Measurements from ENCODE around the gene FAM114A1.
A peak's percentile ranks its signal among the peaks of the same experiment; 100 is the strongest.

FAM114A1 gene

GRCh38 chr4:38860788-38861424, 6.7 kb upstream of the FAM114A1 start (continued):
- TF ChIP-seq PRDM10 (tag by site-specific recombination; IDR thresholded peaks at IDR 0.05) (peak; percentile 74), ZFP69B (tag by site-specific recombination; IDR thresholded peaks at IDR 0.05) (no peak), ZBTB7A (tag by site-specific recombination; IDR thresholded peaks at IDR 0.05; ENCODE audit: low read depth) (no peak)

- CTCF ChIA-PET = interaction anchor here (0.6 to 3.8 kb wide), 8 partner anchors 12 to 966 kb away, joined by 3 to 44 read pairs (median 3); no protein-coding TSS in a partner anchor
- Histone ChIP-seq H3K9me3 (ENCODE audit: control insufficient read depth, insufficient read depth, low read depth, low read length) (no peaks in the 10 kb centered on the region), H3K4me3 (ENCODE audit: low read depth, low read length) (no peak overlapping the region), H3K36me3 (ENCODE audit: control insufficient read depth in 2 of 2, insufficient read depth in 1 of 2, low read length in 2 of 2) (no peaks in the 10 kb centered on the region), H3K4me1 (ENCODE audit: control insufficient read depth, insufficient read depth, low read length) (peaks cover under 1% of the 10 kb centered on the region; the same call in 1 of the 2 replicates), H3K27ac (ENCODE audit: extremely low read depth, low read depth, low read length) (no peak overlapping the region)
- POLR2A ChIA-PET = no interaction called here
- TF ChIP-seq GFI1B (tag by site-specific recombination; IDR thresholded peaks at IDR 0.05) = no peak
- TF ChIP-seq BCL6B (tag by site-specific recombination; IDR thresholded peaks at IDR 0.05) = no peak
- TF ChIP-seq ZNF140 (tag by site-specific recombination; IDR thresholded peaks at IDR 0.05) = no peak
- no peak for TF ChIP-seq REST (tag by site-specific recombination; IDR thresholded peaks at IDR 0.05)
- TF ChIP-seq ZNF221 (tag by site-specific recombination; IDR thresholded peaks at IDR 0.05; ENCODE audit: borderline replicate concordance) = no peak
- no peak for TF ChIP-seq SP2 (tag by site-specific recombination; IDR thresholded peaks at IDR 0.05)
- TF ChIP-seq ZBTB17 (tag by site-specific recombination; IDR thresholded peaks at IDR 0.05) = no peak
- no peak for TF ChIP-seq ZNF704 (tag by site-specific recombination; IDR thresholded peaks at IDR 0.05)
- TF ChIP-seq ZNF146 (tag by site-specific recombination; IDR thresholded peaks at IDR 0.05) = no peak
- no peak for TF ChIP-seq ZNF280D (tag by site-specific recombination; IDR thresholded peaks at IDR 0.05)
- no peak for TF ChIP-seq ZNF639 (tag by site-specific recombination; IDR thresholded peaks at IDR 0.05)
- no peak for TF ChIP-seq HOXD13 (CRISPR knock-in tag; IDR thresholded peaks at IDR 0.05; ENCODE audit: borderline replicate concordance)
- no peak for TF ChIP-seq ZNF10 (tag by site-specific recombination; IDR thresholded peaks at IDR 0.05)
- no peak for TF ChIP-seq ZBTB49 (tag by site-specific recombination; IDR thresholded peaks at IDR 0.05; ENCODE audit: low read depth)
Observed at GRCh38 chr4:38861791-38862190, 5.8 kb upstream of the FAM114A1 start.

All from HEK293 (cell line).